ENCODE data around the gene CLCNKA.
"Not testable (repeated sequence)": the region's sequence is repeated elsewhere in the genome, so short reads cannot be mapped to it uniquely, and the experiment has no call there.

- not testable (repeated sequence) for TF ChIP-seq CTCF (conservative IDR thresholded peaks at IDR 0.05); EZH2 (IDR thresholded peaks at IDR 0.05; ENCODE audit: low read depth)
Observed at GRCh38 chr1:16056521-16056912, 34.7 kb downstream of the CLCNKA start.
